Tibial artery (tissue), 4 donors: Measurements from ENCODE around the gene MPV17L2.
A peak's percentile ranks its signal among the peaks of the same experiment; 100 is the strongest.

Experiments used
- DNase-seq, 2 donors: peaks; one replicate each; pipeline ENCODE4 v3.0.0-alpha.2; 2019
- H3K27ac ChIP-seq, 2 donors: fragments of 200-600 bp; sonication (generic) in 1 of 2; 1 replicate in 1 of 2; 2 replicates in 1 of 2; pipeline ENCODE4 v1.5.1; 2018 to 2019; ENCODE audit warnings: mild to moderate bottlenecking in 1 of 2
- H3K27me3 ChIP-seq, 2 donors: fragments of 200-600 bp; sonication (generic) in 1 of 2; one replicate each; pipeline versions ENCODE4 v1.5.1 to v1.6.0; 2016 to 2019
- H3K36me3 ChIP-seq, 3 donors: fragments of 200-600 bp; sonication (generic) in 2 of 3; one replicate each; pipeline ENCODE4 v1.5.1; 2016 to 2019; ENCODE audit warnings: mild to moderate bottlenecking in 2 of 3
- H3K4me1 ChIP-seq, 4 donors: fragments of 200-600 bp; sonication (generic) in 2 of 4; 1 replicate in 3 of 4; 2 replicates in 1 of 4; pipeline ENCODE4 v1.5.1; 2016 to 2019
- H3K4me3 ChIP-seq, 2 donors: fragments of 200-600 bp; sonication (generic) in 1 of 2; 1 replicate in 1 of 2; 2 replicates in 1 of 2; pipeline ENCODE4 v1.5.1; 2018 to 2019; ENCODE audit warnings: mild to moderate bottlenecking in 2 of 2
- H3K9me3 ChIP-seq, 3 donors: fragments of 200-600 bp; sonication (generic) in 1 of 3; one replicate each; pipeline ENCODE4 v1.5.1; 2016 to 2019
- intact Hi-C: fragments of 100-400 bp; cut with DNase I; formaldehyde crosslinking; loops from one replicate; pipeline ENCODE4 v1.15.0; 2023; ENCODE audit warnings: low total_unique reads
- TF ChIP-seq, protein P1 (sequence below), 2 experiments: fragments of 200-600 bp in 1 of 2; fragments of 450-650 bp in 1 of 2; IDR thresholded peaks; one replicate each; pipeline ENCODE4 v1.5.1; 2017 to 2019; ENCODE audit warnings: antibody characterized with exemption in 2 of 2, mild to moderate bottlenecking in 1 of 2, moderate library complexity in 1 of 2

The MPV17L2 gene

GRCh38 chr19:18164072-18164471, 28.9 kb upstream of the MPV17L2 start:
- intact Hi-C loops = no loop called here
- no peak overlapping the region for H3K4me3 ChIP-seq
- TF ChIP-seq, protein P1, sequence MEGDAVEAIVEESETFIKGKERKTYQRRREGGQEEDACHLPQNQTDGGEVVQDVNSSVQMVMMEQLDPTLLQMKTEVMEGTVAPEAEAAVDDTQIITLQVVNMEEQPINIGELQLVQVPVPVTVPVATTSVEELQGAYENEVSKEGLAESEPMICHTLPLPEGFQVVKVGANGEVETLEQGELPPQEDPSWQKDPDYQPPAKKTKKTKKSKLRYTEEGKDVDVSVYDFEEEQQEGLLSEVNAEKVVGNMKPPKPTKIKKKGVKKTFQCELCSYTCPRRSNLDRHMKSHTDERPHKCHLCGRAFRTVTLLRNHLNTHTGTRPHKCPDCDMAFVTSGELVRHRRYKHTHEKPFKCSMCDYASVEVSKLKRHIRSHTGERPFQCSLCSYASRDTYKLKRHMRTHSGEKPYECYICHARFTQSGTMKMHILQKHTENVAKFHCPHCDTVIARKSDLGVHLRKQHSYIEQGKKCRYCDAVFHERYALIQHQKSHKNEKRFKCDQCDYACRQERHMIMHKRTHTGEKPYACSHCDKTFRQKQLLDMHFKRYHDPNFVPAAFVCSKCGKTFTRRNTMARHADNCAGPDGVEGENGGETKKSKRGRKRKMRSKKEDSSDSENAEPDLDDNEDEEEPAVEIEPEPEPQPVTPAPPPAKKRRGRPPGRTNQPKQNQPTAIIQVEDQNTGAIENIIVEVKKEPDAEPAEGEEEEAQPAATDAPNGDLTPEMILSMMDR (IDR thresholded peaks at IDR 0.05) = no peak
- DNase-seq = no peak
- no peak overlapping the region for H3K27ac ChIP-seq
- no peaks in the 10 kb centered on the region for H3K27me3 ChIP-seq
- H3K9me3 ChIP-seq = no peaks in the 10 kb centered on the region
- H3K4me1 ChIP-seq = peaks cover 0 to 18% (median 12%) of the 10 kb centered on the region in 4 donors
- H3K36me3 ChIP-seq = peaks cover 31 to 71% (median 53%) of the 10 kb centered on the region in 3 donors

GRCh38 chr19:18165794-18166544, 27.0 kb upstream of the MPV17L2 start:
- no peak for DNase-seq
- Histone ChIP-seq H3K4me3 (no peak overlapping the region), H3K27me3 (no peaks in the 10 kb centered on the region), H3K27ac (no peak overlapping the region), H3K36me3 (peaks cover 31 to 80% (median 59%) of the 10 kb centered on the region in 3 donors), H3K4me1 (peaks cover 0 to 10% (median 8%) of the 10 kb centered on the region in 4 donors), H3K9me3 (no peaks in the 10 kb centered on the region)
- intact Hi-C loops = no loop called here
- TF ChIP-seq, protein P1 (IDR thresholded peaks at IDR 0.05) = no peak

DNA sequence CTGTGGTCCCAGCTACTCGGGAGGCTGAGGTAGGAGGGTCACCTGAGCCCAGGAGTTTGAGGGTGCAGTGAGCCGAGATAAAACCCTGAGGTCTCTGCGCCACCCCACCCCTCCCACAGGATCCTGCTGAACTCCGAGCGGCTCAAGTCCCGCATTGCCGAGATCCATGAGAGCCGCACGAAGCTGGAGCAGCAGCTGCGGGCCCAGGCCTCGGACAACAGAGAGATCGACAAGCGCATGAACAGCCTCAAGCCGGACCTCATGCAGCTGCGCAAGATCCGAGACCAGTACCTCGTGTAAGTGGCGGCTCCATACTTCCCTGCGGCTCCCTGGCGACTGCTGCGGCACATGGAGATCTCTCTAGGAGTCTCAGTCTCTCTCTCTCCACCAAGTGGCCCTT, 26.0 kb upstream of the MPV17L2 start:
- peaks cover 0 to 1% (median under 1%) of the 10 kb centered on the region in 4 donors for H3K4me1 ChIP-seq
- TF ChIP-seq, protein P1 (IDR thresholded peaks at IDR 0.05) = no peak
- no peak overlapping the region for H3K27ac ChIP-seq
- H3K4me3 ChIP-seq = no peak overlapping the region
- H3K9me3 ChIP-seq = no peaks in the 10 kb centered on the region
- no peak for DNase-seq
- intact Hi-C loops = no loop called here
- no peaks in the 10 kb centered on the region for H3K27me3 ChIP-seq
- H3K36me3 ChIP-seq = peaks cover 31 to 77% (median 59%) of the 10 kb centered on the region in 3 donors

- H3K27me3 ChIP-seq = no peaks in the 10 kb centered on the region
- intact Hi-C loops = no loop called here
- TF ChIP-seq, protein P1 (IDR thresholded peaks at IDR 0.05) = peak; percentile 68 to 73
- H3K4me1 ChIP-seq = peaks cover 0 to 2% (median 1%) of the 10 kb centered on the region in 4 donors
- no peak for DNase-seq
- peaks cover 26 to 66% (median 55%) of the 10 kb centered on the region in 3 donors for H3K36me3 ChIP-seq
- no peaks in the 10 kb centered on the region for H3K9me3 ChIP-seq
- no peak overlapping the region for H3K27ac ChIP-seq
- H3K4me3 ChIP-seq = no peak overlapping the region
Measured at GRCh38 chr19:18167975-18168645, 24.9 kb upstream of the MPV17L2 start.

GRCh38 chr19:18168673-18169381, 24.2 kb upstream of the MPV17L2 start:
- H3K27me3 ChIP-seq = no peaks in the 10 kb centered on the region
- TF ChIP-seq, protein P1 (IDR thresholded peaks at IDR 0.05) = no peak
- H3K4me3 ChIP-seq = no peak overlapping the region
- no peak overlapping the region for H3K27ac ChIP-seq
- intact Hi-C loops = no loop called here
- no peaks in the 10 kb centered on the region for H3K9me3 ChIP-seq
- peaks cover 0 to 8% (median 6%) of the 10 kb centered on the region in 4 donors for H3K4me1 ChIP-seq
- DNase-seq = no peak
- peaks cover 19 to 59% (median 48%) of the 10 kb centered on the region in 3 donors for H3K36me3 ChIP-seq
